ENCODE measurements around the gene CTSS.

CTSS gene

DNA sequence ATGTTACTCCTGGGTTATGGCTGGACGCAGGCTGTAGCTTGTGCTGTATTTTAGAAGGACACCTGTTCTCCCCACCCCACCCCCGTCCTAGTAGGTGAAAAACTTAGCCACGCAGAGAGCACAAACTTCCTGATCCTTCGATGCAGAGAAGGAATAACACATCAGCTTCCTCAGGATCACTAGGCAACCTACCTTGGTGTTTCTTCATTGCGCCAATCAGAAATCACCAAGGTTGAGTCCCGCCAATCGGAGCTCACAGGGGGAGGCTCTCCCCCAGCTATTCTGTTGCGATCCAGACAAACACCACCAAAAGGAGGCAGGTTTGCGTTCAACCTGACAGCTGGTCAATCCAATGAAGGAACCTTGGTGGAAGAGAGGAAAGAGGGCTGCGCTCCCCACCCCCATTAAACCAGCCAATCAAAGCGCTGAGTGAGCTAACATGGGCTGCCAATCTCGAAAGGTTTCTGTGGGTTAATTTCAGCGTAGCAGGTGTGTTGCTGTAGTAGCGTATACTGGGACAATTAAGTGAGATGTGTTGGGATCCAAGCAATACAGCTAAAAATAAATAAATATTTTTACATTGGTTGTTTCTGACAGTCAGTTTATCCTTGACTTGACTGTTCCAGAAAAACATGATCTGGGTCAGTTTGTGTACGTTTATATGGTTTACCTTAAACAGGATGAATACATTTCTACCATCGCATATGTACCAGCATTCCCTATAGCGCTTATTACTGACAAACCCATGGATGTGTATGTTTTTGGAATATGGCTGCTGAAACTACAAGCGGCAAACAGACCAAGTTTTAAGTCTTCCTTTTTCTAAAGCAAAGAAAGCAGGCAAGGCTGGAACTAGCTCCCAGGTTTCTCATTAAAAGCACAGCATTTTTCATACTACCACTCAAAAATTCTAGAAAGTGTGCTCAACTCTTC, 68.3 kb downstream of the CTSS start, which contains the start of gene GOLPH3L:
Gene GOLPH3L, minus strand, starts transcription at position 160 of the 933 bp plus-strand sequence. CDS start 2,316 bp downstream, outside the sequence.
- peak; percentile 95 for DNase-seq (ENCODE audit: low read depth in 2 of 2)

DNA sequence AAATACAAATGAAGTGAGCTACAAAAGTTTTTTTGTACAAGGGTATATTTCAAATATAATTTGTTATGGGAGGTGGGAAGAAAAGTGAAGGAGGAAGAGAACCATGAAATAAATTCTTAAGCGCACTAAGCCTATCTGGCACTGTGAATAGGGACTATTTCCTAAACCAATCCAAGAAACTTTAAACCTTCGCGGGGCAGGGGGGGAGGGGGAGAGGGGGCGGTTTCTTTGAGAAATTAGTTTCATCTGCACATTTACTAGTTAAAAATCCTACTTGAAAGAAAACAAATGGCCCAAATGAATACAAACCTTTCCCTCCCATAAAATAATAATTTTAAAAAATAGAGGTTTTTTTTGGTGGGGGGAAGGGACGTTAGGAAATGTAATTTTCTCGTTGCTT, 69.0 kb downstream of the CTSS start:
- no peak for DNase-seq (ENCODE audit: low read depth in 2 of 2)

DNA sequence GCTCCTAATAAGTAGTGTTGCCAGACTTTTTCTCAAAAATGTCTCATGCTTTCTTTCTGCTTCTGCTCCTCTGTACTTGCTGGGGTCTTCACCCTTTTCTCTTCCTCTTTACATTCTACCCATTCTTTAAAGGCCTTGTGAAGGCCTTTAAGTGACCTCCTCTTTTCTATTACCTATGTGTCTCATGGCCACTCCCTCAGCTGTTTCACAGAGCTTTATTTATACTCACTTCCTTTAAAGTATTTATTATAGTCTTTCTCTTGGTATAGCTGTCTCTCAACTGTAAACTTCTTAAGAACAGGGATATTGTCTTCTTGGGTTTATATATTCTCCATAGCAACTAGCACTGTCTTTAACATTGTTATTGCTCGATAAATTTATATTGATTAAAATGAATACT, 69.4 kb downstream of the CTSS start:
- DNase-seq (ENCODE audit: low read depth in 2 of 2) = no peak

DNA sequence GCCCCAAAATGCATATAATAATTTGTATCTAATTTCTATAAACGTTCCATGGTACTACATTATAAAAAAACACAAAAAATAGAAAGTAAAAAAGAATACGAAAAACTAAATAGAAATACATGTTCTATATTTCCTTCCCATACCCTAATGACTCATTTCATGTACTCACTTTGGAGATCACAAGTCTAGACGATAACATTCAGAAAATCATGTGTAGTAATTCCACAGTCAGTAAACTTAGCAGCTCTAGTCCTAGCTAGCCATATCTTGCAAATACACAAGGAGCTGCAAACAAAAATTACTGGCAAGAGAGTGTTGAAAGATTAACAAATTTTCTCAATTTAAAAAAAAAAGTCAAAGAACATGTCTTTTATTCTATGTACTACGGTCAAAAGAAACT, 70.0 kb downstream of the CTSS start:
- DNase-seq (ENCODE audit: low read depth in 2 of 2) = no peak

DNA sequence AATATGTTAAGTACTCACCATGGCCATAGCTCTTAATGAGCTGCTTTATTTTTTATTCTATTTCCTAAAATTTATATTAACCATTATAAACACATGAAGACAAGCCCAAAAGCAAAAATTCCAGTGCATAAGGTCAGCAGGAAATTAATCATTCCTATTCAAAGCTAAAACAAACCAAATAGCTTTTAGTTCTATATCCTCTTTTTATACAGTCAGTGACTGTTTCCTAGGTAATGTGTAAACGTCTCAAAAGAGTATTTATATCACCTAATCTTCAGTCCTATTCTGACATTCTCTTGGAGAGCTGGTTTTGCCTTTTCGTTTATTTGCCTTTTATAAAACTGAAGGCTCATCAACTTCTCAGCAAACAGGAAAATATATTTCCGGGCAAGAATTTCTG, 72.9 kb downstream of the CTSS start:
- DNase-seq (ENCODE audit: low read depth in 2 of 2) = no peak

DNA sequence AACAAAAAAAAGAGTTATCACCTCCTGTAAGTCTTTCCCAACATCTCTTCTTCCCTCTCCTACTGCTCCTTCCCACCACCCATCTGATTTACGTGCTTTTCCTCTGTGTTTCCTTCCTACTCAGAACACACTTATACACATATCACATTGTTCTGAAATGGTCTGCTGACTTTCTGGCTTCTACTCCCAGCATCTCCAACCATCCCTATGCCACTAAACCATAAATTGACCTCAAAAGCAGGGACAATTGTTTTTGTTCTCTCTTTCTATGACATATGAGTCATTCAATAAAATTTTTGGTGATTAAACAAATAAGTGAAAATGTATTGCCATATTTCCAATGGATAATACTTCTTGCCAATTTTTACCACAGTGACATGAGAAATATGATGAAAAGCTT, 76.8 kb downstream of the CTSS start:
- DNase-seq (ENCODE audit: low read depth in 2 of 2) = no peak

DNA sequence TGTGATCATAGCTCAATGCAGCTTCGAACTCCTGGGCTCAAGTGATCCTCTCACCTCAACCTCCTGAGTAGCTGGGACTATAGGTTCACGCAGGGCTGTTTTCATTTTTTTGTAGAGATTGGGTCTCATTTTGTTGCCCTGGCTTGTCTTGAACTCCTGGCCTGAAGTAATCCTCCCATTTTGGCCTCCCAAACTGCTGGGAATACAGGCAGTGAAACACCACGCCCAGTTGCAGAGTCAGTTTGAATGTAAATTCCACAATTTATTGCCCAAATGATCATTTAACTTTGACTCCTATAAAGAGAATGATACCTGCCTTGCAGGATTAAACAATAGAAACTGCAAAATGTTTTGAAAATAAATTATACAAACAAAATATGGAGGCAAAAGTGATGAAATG, 79.3 kb downstream of the CTSS start:
- no peak for DNase-seq (ENCODE audit: low read depth in 2 of 2)

DNA sequence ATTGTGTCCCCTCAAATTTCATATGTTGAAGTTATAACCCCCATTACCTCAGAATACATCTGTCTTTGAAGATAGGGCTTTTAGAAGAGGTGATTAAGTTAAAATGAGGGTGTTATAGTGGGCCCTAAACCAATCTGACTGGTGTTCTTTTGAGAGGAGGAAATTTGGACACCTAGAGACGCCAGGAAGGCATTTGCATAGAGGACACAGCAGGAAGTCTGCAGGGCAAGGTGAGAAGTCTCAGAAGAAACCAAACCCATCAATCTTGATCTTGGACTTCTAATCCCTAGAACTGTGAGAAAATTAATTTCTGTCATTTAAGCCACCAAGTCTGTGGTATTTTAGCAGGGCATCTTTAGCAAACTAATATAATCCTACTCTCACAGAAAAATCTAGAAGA, 81.7 kb downstream of the CTSS start:
- no peak for DNase-seq (ENCODE audit: low read depth in 2 of 2)

All from fibroblast of skin of left biceps (primary cell).